ENCODE results near the gene PRDM16.

Gene PRDM16

GRCh38 chr1:3368711-3369445, 299.9 kb downstream of the PRDM16 start:
- DNase-seq, result no peak

GRCh38 chr1:3369446-3370076, 300.6 kb downstream of the PRDM16 start:
- no peak for DNase-seq

- DNase-seq, result no peak
Observed at GRCh38 chr1:3370856-3371703, 302.1 kb downstream of the PRDM16 start.

- no peak for DNase-seq
Observed at GRCh38 chr1:3372317-3372716, 303.3 kb downstream of the PRDM16 start.

- DNase-seq, result no peak
Observed at GRCh38 chr1:3373175-3373574, 304.2 kb downstream of the PRDM16 start.

- DNase-seq, result no peak
Observed at GRCh38 chr1:3373700-3374405, 304.9 kb downstream of the PRDM16 start.

- DNase-seq, result no peak
Observed at GRCh38 chr1:3375245-3375644, 306.2 kb downstream of the PRDM16 start.

GRCh38 chr1:3377166-3377565, 308.2 kb downstream of the PRDM16 start:
- no peak for DNase-seq

GRCh38 chr1:3377604-3378279, 308.7 kb downstream of the PRDM16 start:
- no peak for DNase-seq

- no peak for DNase-seq
Observed at GRCh38 chr1:3378411-3379208, 309.6 kb downstream of the PRDM16 start.

GRCh38 chr1:3379934-3380333, 310.9 kb downstream of the PRDM16 start:
- DNase-seq, result no peak

GRCh38 chr1:3380469-3380868, 311.5 kb downstream of the PRDM16 start:
- DNase-seq, result no peak

GRCh38 chr1:3381901-3382300, 312.9 kb downstream of the PRDM16 start:
- DNase-seq, result no peak

- no peak for DNase-seq
Observed at GRCh38 chr1:3382326-3383057, 313.5 kb downstream of the PRDM16 start.

- no peak for DNase-seq
Observed at GRCh38 chr1:3383679-3384078, 314.7 kb downstream of the PRDM16 start.

- DNase-seq, result no peak
Observed at GRCh38 chr1:3384407-3384806, 315.4 kb downstream of the PRDM16 start.

- DNase-seq, result no peak
Observed at GRCh38 chr1:3386205-3387002, 317.4 kb downstream of the PRDM16 start.

GRCh38 chr1:3387401-3387800, 318.4 kb downstream of the PRDM16 start:
- DNase-seq, result no peak

GRCh38 chr1:3389093-3389833, 320.3 kb downstream of the PRDM16 start:
- no peak for DNase-seq
